ENCODE data around the gene PMP22.

The PMP22 gene

DNA sequence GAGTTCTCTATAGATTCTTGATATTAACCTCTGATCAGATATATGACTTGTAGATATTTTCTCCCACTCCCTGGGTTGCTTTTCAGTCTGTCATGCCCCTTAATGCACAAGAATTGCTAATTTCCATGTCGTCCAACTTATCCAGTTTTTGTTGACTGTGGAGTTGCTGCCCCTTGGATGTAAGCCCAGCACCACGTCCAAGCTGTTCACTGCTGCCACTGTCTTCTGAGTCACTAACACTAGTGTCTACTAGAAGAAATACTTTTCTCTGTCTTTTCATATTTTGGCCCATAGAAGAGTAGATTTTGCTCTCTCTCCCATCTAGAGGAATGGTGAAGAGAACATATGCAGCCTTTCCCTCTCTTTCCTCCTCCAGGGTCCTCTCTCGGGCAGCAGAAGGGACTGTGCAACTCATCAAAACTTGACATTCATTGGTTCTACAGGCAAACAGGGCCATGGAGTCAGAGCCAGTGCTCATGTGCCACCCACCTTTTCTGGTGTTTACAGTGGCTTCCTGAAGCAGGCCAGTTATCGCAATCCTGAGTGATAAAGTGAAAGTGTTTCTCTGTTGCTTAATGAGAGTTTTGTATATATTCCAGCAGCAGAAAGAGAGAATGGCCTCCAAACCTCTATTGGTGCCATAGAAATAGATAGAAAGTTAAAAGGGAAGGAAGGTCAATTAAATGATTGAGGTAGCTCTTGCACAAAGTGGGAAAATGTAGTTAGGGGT, 22.6 kb upstream of the PMP22 start:
- TF ChIP-seq SIN3A (IDR thresholded peaks at IDR 0.05; ENCODE audit: borderline replicate concordance, insufficient read depth, low read length): no peak
- TF ChIP-seq, protein P1, sequence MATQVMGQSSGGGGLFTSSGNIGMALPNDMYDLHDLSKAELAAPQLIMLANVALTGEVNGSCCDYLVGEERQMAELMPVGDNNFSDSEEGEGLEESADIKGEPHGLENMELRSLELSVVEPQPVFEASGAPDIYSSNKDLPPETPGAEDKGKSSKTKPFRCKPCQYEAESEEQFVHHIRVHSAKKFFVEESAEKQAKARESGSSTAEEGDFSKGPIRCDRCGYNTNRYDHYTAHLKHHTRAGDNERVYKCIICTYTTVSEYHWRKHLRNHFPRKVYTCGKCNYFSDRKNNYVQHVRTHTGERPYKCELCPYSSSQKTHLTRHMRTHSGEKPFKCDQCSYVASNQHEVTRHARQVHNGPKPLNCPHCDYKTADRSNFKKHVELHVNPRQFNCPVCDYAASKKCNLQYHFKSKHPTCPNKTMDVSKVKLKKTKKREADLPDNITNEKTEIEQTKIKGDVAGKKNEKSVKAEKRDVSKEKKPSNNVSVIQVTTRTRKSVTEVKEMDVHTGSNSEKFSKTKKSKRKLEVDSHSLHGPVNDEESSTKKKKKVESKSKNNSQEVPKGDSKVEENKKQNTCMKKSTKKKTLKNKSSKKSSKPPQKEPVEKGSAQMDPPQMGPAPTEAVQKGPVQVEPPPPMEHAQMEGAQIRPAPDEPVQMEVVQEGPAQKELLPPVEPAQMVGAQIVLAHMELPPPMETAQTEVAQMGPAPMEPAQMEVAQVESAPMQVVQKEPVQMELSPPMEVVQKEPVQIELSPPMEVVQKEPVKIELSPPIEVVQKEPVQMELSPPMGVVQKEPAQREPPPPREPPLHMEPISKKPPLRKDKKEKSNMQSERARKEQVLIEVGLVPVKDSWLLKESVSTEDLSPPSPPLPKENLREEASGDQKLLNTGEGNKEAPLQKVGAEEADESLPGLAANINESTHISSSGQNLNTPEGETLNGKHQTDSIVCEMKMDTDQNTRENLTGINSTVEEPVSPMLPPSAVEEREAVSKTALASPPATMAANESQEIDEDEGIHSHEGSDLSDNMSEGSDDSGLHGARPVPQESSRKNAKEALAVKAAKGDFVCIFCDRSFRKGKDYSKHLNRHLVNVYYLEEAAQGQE (IDR thresholded peaks at IDR 0.05; ENCODE audit: insufficient read depth in 1 of 2, low read depth in 2 of 2, low read length in 2 of 2): no peak
- TF ChIP-seq FOXP2 (optimal IDR thresholded peaks at IDR 0.05; ENCODE audit: borderline replicate concordance, extremely low read depth, extremely low read length, insufficient read depth): no peak
- no peak for TF ChIP-seq TAF1 (IDR thresholded peaks at IDR 0.05; ENCODE audit: borderline replicate concordance, insufficient read depth, low read length)
- no peak for TF ChIP-seq POLR2AphosphoS5 (IDR thresholded peaks at IDR 0.05; ENCODE audit: low read depth, low read length)

DNA sequence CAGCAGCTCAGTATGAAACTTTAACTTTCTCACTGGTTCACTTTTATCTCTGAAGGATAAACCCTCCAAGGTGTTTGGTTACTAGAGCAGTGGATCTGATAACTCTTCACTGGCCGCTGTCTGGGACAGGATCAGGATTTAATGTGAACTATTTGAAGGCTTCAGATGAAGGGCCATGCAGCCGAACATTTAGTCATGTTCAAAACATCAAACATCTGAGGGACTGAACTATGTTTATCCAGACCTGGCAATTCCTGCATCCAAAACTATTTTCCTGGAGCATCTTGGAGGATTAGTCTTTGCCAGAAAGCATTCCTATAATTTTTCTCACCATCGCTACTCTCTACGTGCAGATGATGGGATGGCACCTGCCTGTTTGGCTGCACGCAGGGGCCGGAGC, 20.3 kb upstream of the PMP22 start:
- TF ChIP-seq POLR2AphosphoS5 (IDR thresholded peaks at IDR 0.05; ENCODE audit: low read depth, low read length): no peak
- TF ChIP-seq, protein P1 (IDR thresholded peaks at IDR 0.05; ENCODE audit: insufficient read depth in 1 of 2, low read depth in 2 of 2, low read length in 2 of 2): no peak
- TF ChIP-seq FOXP2 (optimal IDR thresholded peaks at IDR 0.05; ENCODE audit: borderline replicate concordance, extremely low read depth, extremely low read length, insufficient read depth): no peak
- TF ChIP-seq TAF1 (IDR thresholded peaks at IDR 0.05; ENCODE audit: borderline replicate concordance, insufficient read depth, low read length): no peak
- TF ChIP-seq SIN3A (IDR thresholded peaks at IDR 0.05; ENCODE audit: borderline replicate concordance, insufficient read depth, low read length): no peak

DNA sequence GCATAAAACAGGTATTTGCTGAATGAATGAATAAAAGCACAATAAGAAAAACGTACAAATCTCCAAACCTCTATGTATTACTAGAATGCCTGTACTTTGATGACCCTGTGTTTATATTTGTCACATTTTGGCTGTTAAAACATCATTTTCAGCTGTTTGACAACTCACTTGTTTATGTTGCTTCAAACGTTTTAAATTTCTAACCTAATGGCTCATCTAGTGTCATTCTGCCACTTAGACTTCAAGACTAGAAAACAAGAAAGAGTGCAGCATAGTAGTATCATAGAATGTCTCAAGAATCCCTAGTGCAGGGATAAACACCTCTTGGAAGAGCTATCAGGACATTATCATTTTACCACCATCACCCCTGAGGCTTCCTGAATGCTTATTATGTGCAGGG, 19.4 kb upstream of the PMP22 start:
- TF ChIP-seq SIN3A (IDR thresholded peaks at IDR 0.05; ENCODE audit: borderline replicate concordance, insufficient read depth, low read length) (no peak), POLR2AphosphoS5 (IDR thresholded peaks at IDR 0.05; ENCODE audit: low read depth, low read length) (no peak), TAF1 (IDR thresholded peaks at IDR 0.05; ENCODE audit: borderline replicate concordance, insufficient read depth, low read length) (no peak), FOXP2 (optimal IDR thresholded peaks at IDR 0.05; ENCODE audit: borderline replicate concordance, extremely low read depth, extremely low read length, insufficient read depth) (no peak)
- TF ChIP-seq, protein P1 (IDR thresholded peaks at IDR 0.05; ENCODE audit: insufficient read depth in 1 of 2, low read depth in 2 of 2, low read length in 2 of 2): no peak

DNA sequence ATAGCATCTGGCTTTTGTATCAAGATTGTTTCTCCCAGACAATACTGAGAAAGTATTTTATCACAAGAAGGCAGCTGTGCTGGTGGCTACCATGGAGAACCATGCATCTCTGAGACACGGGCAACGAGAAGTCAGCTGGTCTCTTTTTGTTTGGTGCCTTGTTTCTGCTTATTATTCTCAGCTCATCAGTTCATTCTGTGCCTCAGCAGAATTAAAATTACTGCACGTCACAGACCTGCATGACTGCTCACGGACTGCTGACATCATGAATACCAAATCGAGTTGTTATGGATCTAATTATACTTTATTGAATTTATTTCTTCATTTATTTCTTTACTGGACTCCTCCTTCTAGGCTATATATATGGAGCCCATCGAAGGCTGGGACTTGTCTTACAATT, 19.0 kb upstream of the PMP22 start:
- TF ChIP-seq TAF1 (IDR thresholded peaks at IDR 0.05; ENCODE audit: borderline replicate concordance, insufficient read depth, low read length) (no peak), SIN3A (IDR thresholded peaks at IDR 0.05; ENCODE audit: borderline replicate concordance, insufficient read depth, low read length) (no peak), POLR2AphosphoS5 (IDR thresholded peaks at IDR 0.05; ENCODE audit: low read depth, low read length) (no peak), FOXP2 (optimal IDR thresholded peaks at IDR 0.05; ENCODE audit: borderline replicate concordance, extremely low read depth, extremely low read length, insufficient read depth) (no peak)
- TF ChIP-seq, protein P1 (IDR thresholded peaks at IDR 0.05; ENCODE audit: insufficient read depth in 1 of 2, low read depth in 2 of 2, low read length in 2 of 2): no peak

All from PFSK-1 (cell line).